Measurements from ENCODE around the gene PRF1. TPM values are rescaled to one million over a fixed set of nuclear protein-coding genes. Genes with fewer than 3 reads are reported as not detected.
"Not testable (repeated sequence)": the region's sequence is repeated elsewhere in the genome, so short reads cannot be mapped to it uniquely, and the experiment has no call there.

The PRF1 gene
- total RNA-seq, 1 experiment from 2014 or later = 0.26 TPM

DNA sequence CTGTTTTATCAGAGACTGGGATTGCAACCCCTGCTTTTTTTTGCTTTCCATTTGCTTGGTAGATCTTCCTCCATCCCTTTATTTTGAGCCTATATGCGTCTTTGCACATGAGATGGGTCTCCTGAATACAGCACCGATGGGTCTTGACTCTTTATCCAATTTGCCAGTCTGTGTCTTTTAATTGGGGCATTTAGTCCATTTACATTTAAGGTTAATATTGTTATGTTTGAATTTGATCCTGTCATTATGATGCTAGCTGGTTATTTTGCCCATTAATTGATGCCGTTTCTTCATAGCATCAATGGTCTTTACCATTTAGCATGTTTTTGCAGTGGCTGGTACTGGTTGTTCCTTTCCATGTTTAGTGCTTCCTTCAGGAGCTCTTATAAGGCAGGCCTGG, 40.7 kb upstream of the PRF1 start:
- not testable (repeated sequence) for H3K36me3 ChIP-seq (ENCODE audit: insufficient read depth, low read length); H3K4me3 ChIP-seq (ENCODE audit: low read length); H3K4me1 ChIP-seq (ENCODE audit: low read length); H3K4me2 ChIP-seq (ENCODE audit: low read depth, low read length, poor library complexity, severe bottlenecking); H2AFZ ChIP-seq (ENCODE audit: low read length); DNase-seq; H3K9me3 ChIP-seq (ENCODE audit: low read length); H3K9me2 ChIP-seq (replicated peaks; ENCODE audit: insufficient read depth, low read length); H3K79me2 ChIP-seq (ENCODE audit: low read length); H4K20me1 ChIP-seq (ENCODE audit: insufficient read depth, low read depth, low read length); H3K27ac ChIP-seq (ENCODE audit: low read length); H3K27me3 ChIP-seq (ENCODE audit: low read length); H3K9ac ChIP-seq (ENCODE audit: low read length)

DNA sequence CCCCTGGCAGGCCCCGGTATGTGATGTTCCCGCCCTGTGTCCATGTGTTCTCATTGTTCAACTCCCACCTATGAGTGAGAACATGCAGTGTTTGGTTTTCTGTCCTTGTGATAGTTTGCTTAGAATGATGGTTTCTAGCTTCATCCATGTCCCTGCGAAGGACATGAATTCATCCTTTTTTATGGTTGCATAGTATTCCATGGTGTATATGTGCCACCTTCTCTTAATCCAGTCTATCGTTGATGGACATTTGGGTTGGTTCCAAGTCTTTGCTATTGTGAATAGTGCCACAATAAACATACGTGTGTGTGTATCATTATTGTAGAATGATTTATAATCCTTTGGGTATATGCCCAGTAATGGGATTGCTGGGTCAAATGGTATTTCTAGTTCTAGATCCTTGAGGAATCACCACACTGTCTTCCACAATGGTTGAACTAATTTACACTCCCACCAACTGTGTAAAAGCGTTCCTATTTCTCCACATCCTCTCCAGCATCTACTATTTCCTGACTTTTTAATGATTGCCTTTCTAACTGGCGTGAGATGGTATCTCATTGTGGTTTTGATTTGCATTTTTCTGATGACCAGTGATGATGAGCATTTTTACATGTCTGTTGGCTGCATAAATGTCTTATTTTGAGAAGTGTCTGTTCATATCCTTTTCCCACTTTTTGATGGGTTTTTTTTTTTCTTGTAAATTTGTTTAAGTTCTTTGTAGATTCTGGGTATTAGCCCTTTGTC, 37.3 kb upstream of the PRF1 start:
- not testable (repeated sequence) for H3K9ac ChIP-seq (ENCODE audit: low read length); H3K36me3 ChIP-seq (ENCODE audit: insufficient read depth, low read length); DNase-seq; H3K27me3 ChIP-seq (ENCODE audit: low read length); H3K4me2 ChIP-seq (ENCODE audit: low read depth, low read length, poor library complexity, severe bottlenecking); H3K4me1 ChIP-seq (ENCODE audit: low read length); H3K9me2 ChIP-seq (replicated peaks; ENCODE audit: insufficient read depth, low read length); H3K27ac ChIP-seq (ENCODE audit: low read length); H4K20me1 ChIP-seq (ENCODE audit: insufficient read depth, low read depth, low read length); H2AFZ ChIP-seq (ENCODE audit: low read length); H3K4me3 ChIP-seq (ENCODE audit: low read length); H3K9me3 ChIP-seq (ENCODE audit: low read length); H3K79me2 ChIP-seq (ENCODE audit: low read length)

DNA sequence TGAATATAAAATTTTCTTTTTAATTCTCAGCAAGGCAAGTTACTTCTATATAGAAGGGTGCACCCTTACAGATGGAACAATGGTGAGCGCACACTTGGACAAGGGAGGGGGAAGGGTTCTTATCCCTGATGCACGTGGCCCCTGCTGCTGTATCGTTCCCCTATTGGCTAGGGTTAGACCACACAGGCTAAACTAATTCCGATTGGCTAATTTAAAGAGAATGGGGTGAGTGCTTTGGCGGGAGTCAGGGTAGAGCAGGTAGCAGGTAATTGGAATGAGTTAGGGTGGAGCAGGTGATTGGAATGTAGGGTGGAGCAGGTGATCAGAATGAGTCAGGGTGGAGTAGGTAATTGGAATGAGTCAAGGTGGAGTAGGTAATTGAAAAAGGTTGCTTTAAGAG, 32.0 kb upstream of the PRF1 start:
- H3K9me3 ChIP-seq (ENCODE audit: low read length); H3K79me2 ChIP-seq (ENCODE audit: low read length); H3K9me2 ChIP-seq (replicated peaks; ENCODE audit: insufficient read depth, low read length); H3K27ac ChIP-seq (ENCODE audit: low read length); H4K20me1 ChIP-seq (ENCODE audit: insufficient read depth, low read depth, low read length); H3K4me1 ChIP-seq (ENCODE audit: low read length); H3K27me3 ChIP-seq (ENCODE audit: low read length); H3K36me3 ChIP-seq (ENCODE audit: insufficient read depth, low read length); DNase-seq; H3K9ac ChIP-seq (ENCODE audit: low read length); H3K4me2 ChIP-seq (ENCODE audit: low read depth, low read length, poor library complexity, severe bottlenecking); H2AFZ ChIP-seq (ENCODE audit: low read length); H3K4me3 ChIP-seq (ENCODE audit: low read length): not testable (repeated sequence)

DNA sequence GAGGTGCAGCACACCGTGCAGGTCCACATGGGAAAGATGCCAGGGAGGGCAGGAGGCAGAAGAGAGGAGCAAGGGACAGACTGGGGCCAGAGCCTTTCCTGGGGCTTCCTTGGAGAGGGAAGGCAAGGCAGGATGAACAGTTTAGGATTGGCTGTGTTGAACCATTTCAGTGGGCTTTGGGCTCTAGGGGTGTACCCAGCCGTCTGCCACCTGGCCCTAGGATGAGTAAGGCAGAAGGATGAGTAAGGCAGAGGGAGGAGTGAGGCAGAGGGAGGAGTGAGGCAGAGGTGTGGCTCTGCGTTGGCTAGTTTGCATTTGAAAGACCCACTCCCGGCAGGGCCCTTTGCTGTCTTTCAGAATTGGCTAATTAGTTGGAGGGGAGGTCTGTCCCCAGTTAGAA, 31.5 kb upstream of the PRF1 start:
- no peaks in the 10 kb centered on the region for H3K79me2 ChIP-seq (ENCODE audit: low read length)
- H3K9me2 ChIP-seq (replicated peaks; ENCODE audit: insufficient read depth, low read length) = no peaks in the 10 kb centered on the region
- no peak overlapping the region for H3K27ac ChIP-seq (ENCODE audit: low read length)
- no peak overlapping the region for H3K4me3 ChIP-seq (ENCODE audit: low read length)
- H3K9ac ChIP-seq (ENCODE audit: low read length) = no peak overlapping the region
- DNase-seq = no peak
- H3K27me3 ChIP-seq (ENCODE audit: low read length) = no peaks in the 10 kb centered on the region
- no peaks in the 10 kb centered on the region for H3K4me1 ChIP-seq (ENCODE audit: low read length)
- no peaks in the 10 kb centered on the region for H3K36me3 ChIP-seq (ENCODE audit: insufficient read depth, low read length)
- no peaks in the 10 kb centered on the region for H4K20me1 ChIP-seq (ENCODE audit: insufficient read depth, low read depth, low read length)
- H3K9me3 ChIP-seq (ENCODE audit: low read length) = no peaks in the 10 kb centered on the region
- no peak overlapping the region for H2AFZ ChIP-seq (ENCODE audit: low read length)
- H3K4me2 ChIP-seq (ENCODE audit: low read depth, low read length, poor library complexity, severe bottlenecking) = no peak overlapping the region

DNA sequence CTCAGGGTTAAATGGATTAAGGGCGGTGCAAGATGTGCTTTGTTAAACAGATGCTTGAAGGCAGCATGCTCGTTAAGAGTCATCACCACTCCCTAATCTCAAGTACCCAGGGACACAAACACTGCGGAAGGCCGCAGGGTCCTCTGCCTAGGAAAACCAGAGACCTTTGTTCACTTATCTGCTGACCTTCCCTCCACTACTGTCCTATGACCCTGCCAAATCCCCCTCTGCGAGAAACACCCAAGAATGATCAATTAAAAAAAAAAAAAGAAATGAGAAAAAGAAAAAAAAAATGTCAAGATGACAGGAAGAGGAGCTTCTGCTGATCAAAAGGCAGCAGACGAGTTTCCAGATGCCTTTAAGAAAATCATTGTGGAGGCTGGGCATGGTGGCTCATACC, 29.2 kb upstream of the PRF1 start:
- not testable (repeated sequence) for H2AFZ ChIP-seq (ENCODE audit: low read length); H3K36me3 ChIP-seq (ENCODE audit: insufficient read depth, low read length); H3K4me3 ChIP-seq (ENCODE audit: low read length); H3K9me2 ChIP-seq (replicated peaks; ENCODE audit: insufficient read depth, low read length); H3K27ac ChIP-seq (ENCODE audit: low read length); H3K9me3 ChIP-seq (ENCODE audit: low read length); H3K79me2 ChIP-seq (ENCODE audit: low read length); H3K27me3 ChIP-seq (ENCODE audit: low read length); H3K9ac ChIP-seq (ENCODE audit: low read length); DNase-seq; H4K20me1 ChIP-seq (ENCODE audit: insufficient read depth, low read depth, low read length); H3K4me2 ChIP-seq (ENCODE audit: low read depth, low read length, poor library complexity, severe bottlenecking); H3K4me1 ChIP-seq (ENCODE audit: low read length)

DNA sequence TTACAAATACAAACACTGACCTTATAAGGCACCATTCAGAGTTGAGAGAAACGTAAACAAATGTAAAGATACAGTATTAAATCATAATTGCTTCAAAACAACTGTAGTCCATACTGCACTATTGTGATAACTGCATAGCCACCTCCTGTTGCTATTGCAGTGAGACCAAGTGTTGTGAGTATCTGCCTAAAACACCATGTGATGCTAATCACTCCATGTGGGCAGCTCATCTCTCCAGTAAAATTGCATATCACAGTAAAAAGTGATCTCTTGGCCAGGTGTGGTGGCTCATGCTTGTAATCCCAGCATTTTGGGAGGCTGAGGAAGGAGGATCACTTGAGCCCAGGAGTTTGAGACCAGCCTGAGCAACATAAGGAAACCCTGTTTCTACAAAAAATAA, 26.8 kb upstream of the PRF1 start:
- H3K9me3 ChIP-seq (ENCODE audit: low read length) = no peaks in the 10 kb centered on the region
- H3K9ac ChIP-seq (ENCODE audit: low read length) = no peak overlapping the region
- H3K79me2 ChIP-seq (ENCODE audit: low read length) = no peaks in the 10 kb centered on the region
- H3K36me3 ChIP-seq (ENCODE audit: insufficient read depth, low read length) = no peaks in the 10 kb centered on the region
- no peaks in the 10 kb centered on the region for H4K20me1 ChIP-seq (ENCODE audit: insufficient read depth, low read depth, low read length)
- H2AFZ ChIP-seq (ENCODE audit: low read length) = no peak overlapping the region
- no peak overlapping the region for H3K4me3 ChIP-seq (ENCODE audit: low read length)
- DNase-seq = no peak
- H3K27ac ChIP-seq (ENCODE audit: low read length) = no peak overlapping the region
- H3K4me2 ChIP-seq (ENCODE audit: low read depth, low read length, poor library complexity, severe bottlenecking) = no peak overlapping the region
- no peaks in the 10 kb centered on the region for H3K9me2 ChIP-seq (replicated peaks; ENCODE audit: insufficient read depth, low read length)
- no peaks in the 10 kb centered on the region for H3K4me1 ChIP-seq (ENCODE audit: low read length)
- no peaks in the 10 kb centered on the region for H3K27me3 ChIP-seq (ENCODE audit: low read length)

DNA sequence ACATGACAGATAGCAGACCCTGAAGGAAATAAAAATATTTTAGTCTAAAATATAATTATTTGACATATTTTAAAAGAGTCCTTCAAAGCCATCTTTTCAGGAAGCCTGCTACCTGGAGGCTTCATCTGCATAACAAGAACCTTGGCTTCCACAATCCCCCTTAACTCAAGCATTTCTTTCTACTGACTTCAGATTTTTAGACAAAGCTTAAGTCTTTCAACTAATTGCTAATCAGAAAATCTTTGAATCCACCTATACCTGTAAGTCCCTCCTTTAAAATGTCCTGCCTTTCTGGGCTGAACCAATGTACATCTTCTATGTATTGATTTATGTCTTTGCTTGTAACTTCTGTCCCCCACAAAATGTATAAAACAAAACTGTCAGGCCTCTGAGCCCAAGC, 23.5 kb upstream of the PRF1 start:
- Histone ChIP-seq H3K4me2 (ENCODE audit: low read depth, low read length, poor library complexity, severe bottlenecking) (no peak overlapping the region), H3K36me3 (ENCODE audit: insufficient read depth, low read length) (no peaks in the 10 kb centered on the region), H3K9ac (ENCODE audit: low read length) (no peak overlapping the region), H3K27ac (ENCODE audit: low read length) (no peak overlapping the region), H3K4me3 (ENCODE audit: low read length) (no peak overlapping the region), H3K4me1 (ENCODE audit: low read length) (no peaks in the 10 kb centered on the region), H3K9me2 (replicated peaks; ENCODE audit: insufficient read depth, low read length) (no peaks in the 10 kb centered on the region), H3K9me3 (ENCODE audit: low read length) (no peaks in the 10 kb centered on the region), H4K20me1 (ENCODE audit: insufficient read depth, low read depth, low read length) (no peaks in the 10 kb centered on the region), H3K79me2 (ENCODE audit: low read length) (no peaks in the 10 kb centered on the region), H2AFZ (ENCODE audit: low read length) (no peak overlapping the region), H3K27me3 (ENCODE audit: low read length) (no peaks in the 10 kb centered on the region)
- no peak for DNase-seq

DNA sequence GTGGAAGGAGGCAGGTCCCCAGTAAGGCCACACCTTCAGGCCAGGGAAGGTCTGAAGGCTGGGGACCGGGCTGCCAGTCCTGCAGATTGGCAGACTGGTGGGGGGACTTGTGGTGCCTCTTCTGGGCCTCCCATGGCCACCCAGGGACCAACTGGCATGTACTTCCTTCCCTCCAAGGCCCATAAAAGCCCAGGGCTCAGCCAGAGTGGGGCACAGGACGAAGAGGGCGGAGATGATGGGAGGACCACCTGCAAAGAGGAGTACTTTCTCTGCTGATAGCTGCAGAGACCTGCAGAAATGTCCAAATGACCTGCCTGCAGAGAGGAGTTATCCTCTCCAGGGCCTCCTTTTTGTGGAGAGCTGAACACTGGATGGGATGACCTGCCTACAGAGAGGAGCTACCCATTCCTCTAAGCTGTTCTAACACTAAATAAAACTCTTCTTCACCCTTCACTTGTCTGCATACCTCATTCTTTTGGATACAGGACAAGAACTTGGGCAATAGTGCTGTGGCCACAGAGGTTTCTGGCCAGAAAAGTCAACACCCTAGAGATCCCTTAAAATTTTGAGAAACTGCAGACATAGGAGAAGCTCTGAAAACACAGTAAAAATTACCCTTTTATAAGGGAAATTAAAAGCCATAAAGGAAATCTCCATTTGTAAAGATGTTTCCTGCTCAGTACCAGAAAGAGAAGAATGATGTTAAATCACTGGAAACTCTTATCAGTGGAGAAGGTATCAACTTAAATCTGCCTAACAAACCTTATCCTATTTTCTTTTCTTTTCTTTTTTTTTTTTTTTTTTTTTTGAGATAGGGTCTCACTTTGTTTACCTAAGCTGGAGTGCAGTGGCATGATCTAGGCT, 20.7 kb upstream of the PRF1 start:
- no peak overlapping the region for H3K27ac ChIP-seq (ENCODE audit: low read length)
- H3K36me3 ChIP-seq (ENCODE audit: insufficient read depth, low read length) = no peaks in the 10 kb centered on the region
- no peak for DNase-seq
- no peaks in the 10 kb centered on the region for H3K79me2 ChIP-seq (ENCODE audit: low read length)
- H2AFZ ChIP-seq (ENCODE audit: low read length) = no peak overlapping the region
- no peak overlapping the region for H3K4me2 ChIP-seq (ENCODE audit: low read depth, low read length, poor library complexity, severe bottlenecking)
- H3K9me3 ChIP-seq (ENCODE audit: low read length) = no peaks in the 10 kb centered on the region
- H3K9me2 ChIP-seq (replicated peaks; ENCODE audit: insufficient read depth, low read length) = no peaks in the 10 kb centered on the region
- no peaks in the 10 kb centered on the region for H4K20me1 ChIP-seq (ENCODE audit: insufficient read depth, low read depth, low read length)
- H3K4me1 ChIP-seq (ENCODE audit: low read length) = no peaks in the 10 kb centered on the region
- H3K4me3 ChIP-seq (ENCODE audit: low read length) = no peak overlapping the region
- H3K9ac ChIP-seq (ENCODE audit: low read length) = no peak overlapping the region
- no peaks in the 10 kb centered on the region for H3K27me3 ChIP-seq (ENCODE audit: low read length)

All from Karpas-422 (cell line).